Suprapubic skin (tissue), 4 donors: Measurements from ENCODE around the gene PRKN. TPM values are rescaled to one million over a fixed set of nuclear protein-coding genes. Genes with fewer than 3 reads are reported as not detected.

Experiments
- DNase-seq, 2 donors: peaks; one replicate each; pipeline ENCODE4 v3.0.0-alpha.2; 2019; ENCODE audit warnings: low spot score in 2 of 2
- H3K27ac ChIP-seq: fragments of 200-600 bp; sonication (generic); one replicate; pipeline ENCODE4 v1.5.1; 2019
- H3K27me3 ChIP-seq: fragments of 200-600 bp; sonication (generic); one replicate; pipeline ENCODE4 v1.5.1; 2019
- H3K36me3 ChIP-seq: fragments of 200-600 bp; sonication (generic); one replicate; pipeline ENCODE4 v1.5.1; 2019
- H3K4me1 ChIP-seq: fragments of 200-600 bp; sonication (generic); one replicate; pipeline ENCODE4 v1.5.1; 2019
- H3K4me3 ChIP-seq: fragments of 200-600 bp; sonication (generic); one replicate; pipeline ENCODE4 v1.5.1; 2019; ENCODE audit warnings: mild to moderate bottlenecking
- H3K9me3 ChIP-seq: fragments of 200-600 bp; sonication (generic); one replicate; pipeline ENCODE4 v1.5.1; 2019
- CTCF ChIP-seq, 2 donors: fragments of 200-600 bp in 1 of 2; fragments of 450-650 bp in 1 of 2; sonication (generic) in 1 of 2; IDR thresholded peaks; one replicate each; pipeline ENCODE4 v1.5.1; 2016 to 2019; ENCODE audit warnings: antibody characterized with exemption in 2 of 2, mild to moderate bottlenecking in 1 of 2, moderate library complexity in 1 of 2
- EP300 ChIP-seq: sonication (generic); formaldehyde crosslinking; IDR thresholded peaks from one replicate; pipeline ENCODE4 v1.6.1; 2017; ENCODE audit warnings: antibody characterized with exemption
- POLR2A ChIP-seq, 2 donors: fragments of 450-650 bp; IDR thresholded peaks; one replicate each; pipeline ENCODE4 v1.6.1; 2017; ENCODE audit warnings: antibody characterized with exemption in 2 of 2, mild to moderate bottlenecking in 2 of 2, moderate library complexity in 2 of 2
- POLR2AphosphoS5 ChIP-seq, 3 donors: sonication (generic); formaldehyde crosslinking; IDR thresholded peaks; one replicate each; pipeline ENCODE4 v1.6.1; 2017; ENCODE audit warnings: antibody characterized with exemption in 3 of 3
- WGBS: methylation state at CpG from one replicate; pipeline ENCODE4 v1.1.5; 2018; 5-methylcytosine and 5-hydroxymethylcytosine counted together
- total RNA-seq, 4 donors: library from RNA; depleted of rRNA; stranded (reverse); fragments of >200 nt; gene quantifications; one replicate each; pipeline ENCODE4 v1.1.0, GENCODE V29; 2016

Gene PRKN
- total RNA-seq, 4 donors from 2014 or later = 7.2 to 22.8 (median 14.4) TPM

GRCh38 chr6:161963634-161964234 is 763.8 kb downstream of the PRKN start:
- H3K9me3 ChIP-seq = no peaks in the 10 kb centered on the region
- H3K4me1 ChIP-seq = no peaks in the 10 kb centered on the region
- TF ChIP-seq POLR2A (IDR thresholded peaks at IDR 0.05) (no peak), POLR2AphosphoS5 (IDR thresholded peaks at IDR 0.05) (no peak), CTCF (IDR thresholded peaks at IDR 0.05) (no peak), EP300 (no peak)
- H3K27me3 ChIP-seq = no peaks in the 10 kb centered on the region
- no peaks in the 10 kb centered on the region for H3K36me3 ChIP-seq
- no peak overlapping the region for H3K27ac ChIP-seq
- DNase-seq = no peak
- H3K4me3 ChIP-seq = no peak overlapping the region
- WGBS = 72% methylated on average over 4 of the region's 4 CpGs

- Histone ChIP-seq H3K27me3 (no peaks in the 10 kb centered on the region), H3K4me1 (no peaks in the 10 kb centered on the region), H3K36me3 (no peaks in the 10 kb centered on the region), H3K9me3 (no peaks in the 10 kb centered on the region), H3K27ac (no peak overlapping the region), H3K4me3 (no peak overlapping the region)
- 93% methylated on average over 8 of the region's 8 CpGs for WGBS
- no peak for DNase-seq
- no peak for TF ChIP-seq POLR2AphosphoS5 (IDR thresholded peaks at IDR 0.05)
Measured at GRCh38 chr6:161963181-161963580, 764.4 kb downstream of the PRKN start.

- H3K27ac ChIP-seq = no peak overlapping the region
- H3K9me3 ChIP-seq = no peaks in the 10 kb centered on the region
- TF ChIP-seq EP300 (no peak), POLR2A (IDR thresholded peaks at IDR 0.05) (no peak), POLR2AphosphoS5 (IDR thresholded peaks at IDR 0.05) (no peak)
- H3K4me1 ChIP-seq = no peaks in the 10 kb centered on the region
- DNase-seq = no peak
- no peaks in the 10 kb centered on the region for H3K36me3 ChIP-seq
- WGBS = 74% methylated on average over 6 of the region's 6 CpGs
- no peaks in the 10 kb centered on the region for H3K27me3 ChIP-seq
- no peak overlapping the region for H3K4me3 ChIP-seq
Measured at GRCh38 chr6:161961796-161962195, 765.8 kb downstream of the PRKN start.

GRCh38 chr6:161961046-161961445 is 766.5 kb downstream of the PRKN start:
- no peaks in the 10 kb centered on the region for H3K9me3 ChIP-seq
- no peaks in the 10 kb centered on the region for H3K36me3 ChIP-seq
- no peak overlapping the region for H3K4me3 ChIP-seq
- H3K4me1 ChIP-seq = no peaks in the 10 kb centered on the region
- no peak for DNase-seq
- H3K27me3 ChIP-seq = no peaks in the 10 kb centered on the region
- TF ChIP-seq POLR2AphosphoS5 (IDR thresholded peaks at IDR 0.05) (no peak), CTCF (IDR thresholded peaks at IDR 0.05) (no peak), EP300 (no peak), POLR2A (IDR thresholded peaks at IDR 0.05) (no peak)
- 90% methylated on average over 8 of the region's 8 CpGs for WGBS
- H3K27ac ChIP-seq = no peak overlapping the region

- no peak for DNase-seq
- no peak for TF ChIP-seq POLR2A (IDR thresholded peaks at IDR 0.05)
- TF ChIP-seq POLR2AphosphoS5 (IDR thresholded peaks at IDR 0.05) = no peak
- TF ChIP-seq EP300 = no peak
- no peak for TF ChIP-seq CTCF (IDR thresholded peaks at IDR 0.05)
- Histone ChIP-seq H3K27me3 (no peaks in the 10 kb centered on the region), H3K4me3 (no peak overlapping the region), H3K36me3 (no peaks in the 10 kb centered on the region), H3K27ac (no peak overlapping the region), H3K4me1 (no peaks in the 10 kb centered on the region), H3K9me3 (no peaks in the 10 kb centered on the region)
- WGBS = 94% methylated on average over 12 of the region's 12 CpGs
Measured at GRCh38 chr6:161959072-161959471, 768.5 kb downstream of the PRKN start.

- Histone ChIP-seq H3K27ac (no peak overlapping the region), H3K9me3 (no peaks in the 10 kb centered on the region), H3K4me1 (no peaks in the 10 kb centered on the region), H3K4me3 (no peak overlapping the region), H3K27me3 (no peaks in the 10 kb centered on the region), H3K36me3 (no peaks in the 10 kb centered on the region)
- no peak for TF ChIP-seq CTCF (IDR thresholded peaks at IDR 0.05)
- TF ChIP-seq EP300 = no peak
- TF ChIP-seq POLR2AphosphoS5 (IDR thresholded peaks at IDR 0.05) = no peak
- TF ChIP-seq POLR2A (IDR thresholded peaks at IDR 0.05) = no peak
- no peak for DNase-seq
- WGBS = 100% methylated on average over 1 of the region's 1 CpG
Measured at GRCh38 chr6:161956082-161956481, 771.5 kb downstream of the PRKN start.
